Liver (tissue), 9 donors: ENCODE data around the gene MUS81. TPM values are rescaled to one million over a fixed set of nuclear protein-coding genes. Genes with fewer than 3 reads are reported as not detected.

Source experiments
- DNase-seq: peaks from one replicate; pipeline ENCODE4 v3.0.0-alpha.2; 2017; ENCODE audit warnings: low spot score
- H3K27ac ChIP-seq, 2 donors: one replicate each; pipeline ENCODE4 v1.7.0; 2013; ENCODE audit warnings: inconsistent platforms in 2 of 2, low read length in 2 of 2, control low read depth in 1 of 2, low read depth in 1 of 2, mild to moderate bottlenecking in 1 of 2
- H3K27me3 ChIP-seq, 4 donors: one replicate each; pipeline versions ENCODE4 v1.6.1 to v1.7.0; 2013; ENCODE audit warnings: low read length in 3 of 4, inconsistent platforms in 1 of 4, mild to moderate bottlenecking in 1 of 4, moderate library complexity in 1 of 4; ENCODE audit not compliant: control insufficient read depth in 4 of 4, insufficient read depth in 4 of 4
- H3K36me3 ChIP-seq, 4 donors: one replicate each; pipeline versions ENCODE4 v1.6.1 to v1.7.0; 2013; ENCODE audit warnings: low read length in 3 of 4, mild to moderate bottlenecking in 3 of 4, low read depth in 1 of 4, moderate library complexity in 1 of 4; ENCODE audit not compliant: control insufficient read depth in 4 of 4, insufficient read depth in 3 of 4
- H3K4me1 ChIP-seq, 4 donors: one replicate each; pipeline versions ENCODE4 v1.6.1 to v1.7.0; 2013; ENCODE audit warnings: low read length in 3 of 4, mild to moderate bottlenecking in 3 of 4, moderate library complexity in 1 of 4; ENCODE audit not compliant: control insufficient read depth in 4 of 4, insufficient read depth in 4 of 4
- H3K4me3 ChIP-seq, 3 donors: one replicate each; pipeline versions ENCODE4 v1.6.1 to v1.7.0; 2013; ENCODE audit warnings: low read length in 3 of 3, control low read depth in 1 of 3, low read depth in 1 of 3, mild to moderate bottlenecking in 1 of 3
- H3K9ac ChIP-seq, 2 donors: one replicate each; pipeline ENCODE4 v1.7.0; 2013; ENCODE audit warnings: low read length in 2 of 2, mild to moderate bottlenecking in 2 of 2, moderate library complexity in 2 of 2, control low read depth in 1 of 2, low read depth in 1 of 2
- H3K9me3 ChIP-seq, 4 donors: one replicate each; pipeline versions ENCODE4 v1.6.1 to v1.7.0; 2013; ENCODE audit warnings: low read length in 3 of 4; ENCODE audit not compliant: control insufficient read depth in 4 of 4
- ATF3 ChIP-seq: IDR thresholded peaks from 2 replicates; pipeline ENCODE4 v1.6.1; 2016; ENCODE audit warnings: antibody characterized with exemption
- CTCF ChIP-seq: fragments of 150-350 bp; IDR thresholded peaks from 2 replicates; pipeline ENCODE4 v1.5.1; 2017; ENCODE audit warnings: improper control_type of control experiment, low read depth, low read length; ENCODE audit not compliant: missing input control
- EGR1 ChIP-seq, 2 donors: IDR thresholded peaks; 2 replicates each; pipeline ENCODE4 v1.6.1; 2016 to 2018; ENCODE audit warnings: antibody characterized with exemption in 2 of 2, low read depth in 2 of 2
- FOXA1 ChIP-seq: IDR thresholded peaks from 2 replicates; pipeline ENCODE4 v1.6.1; 2016; ENCODE audit warnings: antibody characterized with exemption
- FOXA2 ChIP-seq: IDR thresholded peaks from 2 replicates; pipeline ENCODE4 v1.6.1; 2016; ENCODE audit warnings: antibody characterized with exemption
- GABPA ChIP-seq, 2 donors: IDR thresholded peaks in 1 of 2; conservative IDR thresholded peaks in 1 of 2; 2 replicates each; pipeline ENCODE4 v1.6.1; 2016; ENCODE audit warnings: antibody characterized with exemption in 2 of 2, mild to moderate bottlenecking in 1 of 2, moderate library complexity in 1 of 2
- HNF4A ChIP-seq, 2 donors: conservative IDR thresholded peaks; 2 replicates each; pipeline ENCODE4 v1.6.1; 2016; ENCODE audit warnings: antibody characterized with exemption in 2 of 2, mild to moderate bottlenecking in 2 of 2
- HNF4G ChIP-seq: IDR thresholded peaks from 2 replicates; pipeline ENCODE4 v1.6.1; 2016; ENCODE audit warnings: antibody characterized with exemption
- JUND ChIP-seq, 2 donors: IDR thresholded peaks; 2 replicates each; pipeline ENCODE4 v1.6.1; 2016; ENCODE audit warnings: antibody characterized with exemption in 2 of 2
- MAX ChIP-seq: IDR thresholded peaks from 2 replicates; pipeline ENCODE4 v1.6.1; 2016; ENCODE audit warnings: antibody characterized with exemption
- NR2F2 ChIP-seq: IDR thresholded peaks from 2 replicates; pipeline ENCODE4 v1.6.1; 2016; ENCODE audit warnings: antibody characterized with exemption
- RAD21 ChIP-seq, 2 donors: IDR thresholded peaks; 2 replicates each; pipeline ENCODE4 v1.6.1; 2016; ENCODE audit warnings: antibody characterized with exemption in 2 of 2, mild to moderate bottlenecking in 2 of 2
- REST ChIP-seq: IDR thresholded peaks from 2 replicates; pipeline ENCODE4 v1.6.1; 2016; ENCODE audit warnings: antibody characterized with exemption, mild to moderate bottlenecking
- RXRA ChIP-seq, 2 donors: IDR thresholded peaks; 2 replicates each; pipeline ENCODE4 v1.6.1; 2017 to 2018; ENCODE audit warnings: antibody characterized with exemption in 2 of 2, mild to moderate bottlenecking in 1 of 2
- SP1 ChIP-seq: IDR thresholded peaks from 2 replicates; pipeline ENCODE4 v1.6.1; 2018; ENCODE audit warnings: antibody characterized with exemption, mild to moderate bottlenecking
- TAF1 ChIP-seq: conservative IDR thresholded peaks from 2 replicates; pipeline ENCODE4 v1.6.1; 2016; ENCODE audit warnings: antibody characterized with exemption, mild to moderate bottlenecking
- YY1 ChIP-seq: IDR thresholded peaks from 2 replicates; pipeline ENCODE4 v1.6.1; 2016; ENCODE audit warnings: antibody characterized with exemption, mild to moderate bottlenecking
- ZBTB33 ChIP-seq: IDR thresholded peaks from 2 replicates; pipeline ENCODE4 v1.6.1; 2016; ENCODE audit warnings: antibody characterized with exemption
- WGBS: extraction: QIAGEN DNeasy Blood & Tissue Kit; methylation state at CpG from one replicate; pipeline ENCODE4 v1.1.7; 2013; 5-methylcytosine and 5-hydroxymethylcytosine counted together
- polyA plus RNA-seq, 2 donors: library from polyadenylated mRNA; stranded (reverse) in 1 of 2; unstranded in 1 of 2; fragments of 200-250 nt in 1 of 2; fragments of >200 nt in 1 of 2; fragmentation: Nextera tagmentation in 1 of 2; extraction: Ambion mirVana in 1 of 2; gene quantifications; one replicate each; pipeline versions ENCODE4 v1.2.1 to v1.2.3, GENCODE V29; 2013 to 2015
- total RNA-seq, 2 donors: library from RNA; depleted of rRNA; stranded (reverse); fragments of >200 nt; gene quantifications; one replicate each; pipeline ENCODE4 v1.2.3, GENCODE V29; 2014
- donor health status: healthy.
- donor health status: healthy.
- donor health status: healthy.
- donor health status: healthy.
- donor health status: healthy.

The MUS81 gene
- total and polyA plus RNA-seq, 4 donors: 11.0 to 24.7 (median 16.5) TPM

GRCh38 chr11:65887723-65888162 is 27.5 kb downstream of the MUS81 start:
- H3K9me3 ChIP-seq: no peaks in the 10 kb centered on the region
- WGBS: 7% methylated on average over 23 of the region's 23 CpGs
- peaks cover 10 to 47% (median 29%) of the 10 kb centered on the region in 4 donors for H3K4me1 ChIP-seq
- peak overlapping the region; percentile 23 to 48 for H3K9ac ChIP-seq
- DNase-seq: no peak
- H3K27me3 ChIP-seq: no peaks in the 10 kb centered on the region
- peaks cover 0 to 9% (median 2%) of the 10 kb centered on the region in 4 donors for H3K36me3 ChIP-seq
- TF ChIP-seq REST: no peak
- TF ChIP-seq YY1: no peak
- TF ChIP-seq ZBTB33: no peak
- no peak for TF ChIP-seq JUND (IDR thresholded peaks at IDR 0.05)
- TF ChIP-seq HNF4G: no peak
- no peak for TF ChIP-seq HNF4A (conservative IDR thresholded peaks at IDR 0.05)
- no peak for TF ChIP-seq TAF1
- no peak for TF ChIP-seq FOXA1
- no peak for TF ChIP-seq RXRA (IDR thresholded peaks at IDR 0.05)
- TF ChIP-seq RAD21 (IDR thresholded peaks at IDR 0.05): no peak
- no peak for TF ChIP-seq NR2F2
- TF ChIP-seq GABPA (IDR thresholded peaks at IDR 0.05 in 1 of 2, conservative IDR thresholded peaks at IDR 0.05 in 1 of 2): no peak
- TF ChIP-seq MAX: no peak
- TF ChIP-seq EGR1 (IDR thresholded peaks at IDR 0.05; ENCODE audit: low read depth in 2 of 2): no peak
- TF ChIP-seq FOXA2: no peak
- TF ChIP-seq ATF3: no peak
- TF ChIP-seq CTCF: no peak
- TF ChIP-seq SP1: no peak
- H3K4me3 ChIP-seq: peak overlapping the region; percentile 62 to 94 (median 93)
- H3K27ac ChIP-seq: peak overlapping the region; percentile 83 to 89
